Sigmoid colon (tissue), 7 donors: ENCODE measurements around the gene SLC17A9. TPM values are rescaled to one million over a fixed set of nuclear protein-coding genes. Genes with fewer than 3 reads are reported as not detected.

ENCODE experiments used
- DNase-seq: peaks from one replicate; pipeline ENCODE4 v3.0.0-alpha.2; 2019
- H3K27ac ChIP-seq, 4 donors: fragments of 200-600 bp; sonication (generic); one replicate each; pipeline ENCODE4 v1.5.1; 2016 to 2019; ENCODE audit warnings: mild to moderate bottlenecking in 1 of 4
- H3K27me3 ChIP-seq, 3 donors: fragments of 200-600 bp; sonication (generic); one replicate each; pipeline ENCODE4 v1.5.1; 2019; ENCODE audit warnings: mild to moderate bottlenecking in 1 of 3
- H3K36me3 ChIP-seq, 4 donors: fragments of 200-600 bp; sonication (generic); one replicate each; pipeline ENCODE4 v1.5.1; 2016 to 2019
- H3K4me1 ChIP-seq, 4 donors: fragments of 200-600 bp; sonication (generic); one replicate each; pipeline ENCODE4 v1.5.1; 2017 to 2019
- H3K4me3 ChIP-seq, 4 donors: fragments of 200-600 bp; sonication (generic); one replicate each; pipeline ENCODE4 v1.5.1; 2017 to 2019; ENCODE audit warnings: mild to moderate bottlenecking in 2 of 4, moderate library complexity in 1 of 4
- H3K9me3 ChIP-seq, 4 donors: fragments of 200-600 bp in 3 of 4; sonication (generic) in 3 of 4; one replicate each; pipeline versions ENCODE4 v1.5.1 to v1.6.1; 2013 to 2019
- CTCF ChIP-seq, 4 experiments: fragments of 450-650 bp in 3 of 4; fragments of 200-600 bp in 1 of 4; IDR thresholded peaks; one replicate each; pipeline ENCODE4 v1.5.1; 2016 to 2019; ENCODE audit warnings: antibody characterized with exemption in 4 of 4, mild to moderate bottlenecking in 3 of 4, moderate library complexity in 2 of 4
- EP300 ChIP-seq, 4 donors: sonication (generic); formaldehyde crosslinking; IDR thresholded peaks; one replicate each; pipeline ENCODE4 v1.6.1; 2017; ENCODE audit warnings: antibody characterized with exemption in 4 of 4
- POLR2A ChIP-seq, 2 donors: fragments of 450-650 bp; IDR thresholded peaks; one replicate each; pipeline ENCODE4 v1.6.1; 2016; ENCODE audit warnings: antibody characterized with exemption in 2 of 2, mild to moderate bottlenecking in 2 of 2, moderate library complexity in 2 of 2
- POLR2AphosphoS5 ChIP-seq, 4 donors: sonication (generic); formaldehyde crosslinking; IDR thresholded peaks; one replicate each; pipeline ENCODE4 v1.6.1; 2017; ENCODE audit warnings: antibody characterized with exemption in 4 of 4
- WGBS, 2 donors: extraction: QIAGEN DNeasy Blood & Tissue Kit; methylation state at CpG; one replicate each; pipeline ENCODE4 v1.1.7; 2013; 5-methylcytosine and 5-hydroxymethylcytosine counted together
- intact Hi-C: fragments of 100-400 bp; cut with DNase I; formaldehyde crosslinking; loops from one replicate; pipeline ENCODE4 v1.15.1; 2023
- polyA plus RNA-seq, 3 donors: library from polyadenylated mRNA; stranded (reverse); fragments of 200-250 nt; gene quantifications; one replicate each; pipeline ENCODE4 v1.2.3, GENCODE V29; 2013
- total RNA-seq, 4 donors: library from RNA; depleted of rRNA; stranded (reverse); fragments of >200 nt; gene quantifications; one replicate each; pipeline ENCODE4 v1.1.0, GENCODE V29; 2016
- donor health status: healthy with polysubstance abuse.
- donor health status: Bipolar disorder and iron deficiency.
- donor health status: healthy.

SLC17A9 gene
- total and polyA plus RNA-seq, 7 donors: 0.60 to 15.4 (median 2.9) TPM

DNA sequence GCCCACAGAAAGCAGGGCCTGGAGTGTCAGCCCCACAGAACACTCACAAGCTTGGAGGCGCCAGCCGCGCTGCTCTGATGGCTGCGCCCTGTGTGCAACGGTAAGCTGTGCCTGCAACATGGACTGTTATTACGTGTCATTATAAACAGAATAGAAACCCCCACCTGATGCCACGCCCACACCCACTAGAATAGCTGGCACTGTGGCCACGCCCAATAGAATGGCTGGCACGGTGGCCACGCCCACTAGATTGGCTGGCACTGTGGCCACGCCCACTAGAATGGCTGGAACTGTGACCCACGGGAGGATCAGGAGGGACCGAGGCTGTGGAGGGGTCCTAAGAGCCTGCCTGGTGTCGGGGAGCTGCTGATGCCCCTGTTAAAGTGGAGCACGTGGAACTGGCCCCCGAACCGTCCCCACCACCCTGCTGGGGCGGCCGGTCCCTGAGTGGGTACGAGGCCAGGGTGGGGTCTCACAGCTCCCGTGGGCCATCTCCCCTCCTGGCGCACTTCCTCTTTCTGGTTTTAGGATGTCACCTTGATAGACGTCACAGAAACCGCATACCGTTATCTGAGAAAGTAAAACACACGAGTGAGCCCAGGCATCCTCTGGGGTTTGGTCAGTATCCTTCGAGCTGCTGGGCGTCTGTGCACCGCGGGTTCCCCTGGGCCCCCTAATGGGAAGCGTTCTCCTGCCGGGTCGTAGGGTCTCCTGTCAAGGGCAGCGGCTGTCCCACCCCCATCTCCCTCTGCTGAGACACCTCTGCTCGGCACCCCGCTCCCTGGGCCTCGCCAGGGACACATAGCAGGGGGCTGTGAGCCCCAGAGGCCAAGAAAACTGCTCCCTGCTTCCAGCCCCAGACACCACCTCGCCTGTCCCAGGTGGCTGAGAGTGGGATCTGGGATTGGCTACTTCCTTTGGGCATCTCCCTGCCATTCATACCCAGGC, 25.4 kb downstream of the SLC17A9 start:
- Histone ChIP-seq H3K27ac (no peak overlapping the region), H3K9me3 (no peaks in the 10 kb centered on the region), H3K4me3 (no peak overlapping the region), H3K36me3 (no peaks in the 10 kb centered on the region), H3K27me3 (peaks cover 37 to 100% (median 92%) of the 10 kb centered on the region in 3 donors), H3K4me1 (peaks cover 0 to 11% (median 4%) of the 10 kb centered on the region in 4 donors)
- DNase-seq: no peak
- TF ChIP-seq POLR2AphosphoS5 (IDR thresholded peaks at IDR 0.05) (no peak), EP300 (IDR thresholded peaks at IDR 0.05) (no peak), POLR2A (IDR thresholded peaks at IDR 0.05) (no peak), CTCF (IDR thresholded peaks at IDR 0.05) (no peak)
- intact Hi-C loops: no loop called here
- 41 to 47% methylated on average over 38 of the region's 38 CpGs for WGBS, 2 donors

GRCh38 chr20:62978561-62978943, 26.0 kb downstream of the SLC17A9 start:
- Histone ChIP-seq H3K4me3 (no peak overlapping the region), H3K27me3 (peaks cover 30 to 100% (median 90%) of the 10 kb centered on the region in 3 donors), H3K9me3 (no peaks in the 10 kb centered on the region), H3K4me1 (peaks cover 0 to 5% (median 0%) of the 10 kb centered on the region in 4 donors), H3K27ac (no peak overlapping the region), H3K36me3 (no peaks in the 10 kb centered on the region)
- TF ChIP-seq EP300 (IDR thresholded peaks at IDR 0.05) (no peak), POLR2AphosphoS5 (IDR thresholded peaks at IDR 0.05) (no peak), CTCF (IDR thresholded peaks at IDR 0.05) (no peak), POLR2A (IDR thresholded peaks at IDR 0.05) (no peak)
- intact Hi-C loops: no loop called here
- no peak for DNase-seq
- WGBS, 2 donors: 44 to 64% methylated on average over 13 of the region's 13 CpGs

GRCh38 chr20:62979310-62979709, 26.8 kb downstream of the SLC17A9 start:
- no peak for DNase-seq
- no peak overlapping the region for H3K27ac ChIP-seq
- TF ChIP-seq EP300 (IDR thresholded peaks at IDR 0.05) (no peak), POLR2A (IDR thresholded peaks at IDR 0.05) (no peak), CTCF (IDR thresholded peaks at IDR 0.05) (no peak), POLR2AphosphoS5 (IDR thresholded peaks at IDR 0.05) (no peak)
- H3K9me3 ChIP-seq: no peaks in the 10 kb centered on the region
- H3K27me3 ChIP-seq: peaks cover 26 to 95% (median 82%) of the 10 kb centered on the region in 3 donors
- no peaks in the 10 kb centered on the region for H3K36me3 ChIP-seq
- intact Hi-C loops: no loop called here
- H3K4me1 ChIP-seq: peaks cover 0 to 5% (median 0%) of the 10 kb centered on the region in 4 donors
- 79% methylated on average over 14 of the region's 14 CpGs for WGBS, 2 donors
- no peak overlapping the region for H3K4me3 ChIP-seq

DNA sequence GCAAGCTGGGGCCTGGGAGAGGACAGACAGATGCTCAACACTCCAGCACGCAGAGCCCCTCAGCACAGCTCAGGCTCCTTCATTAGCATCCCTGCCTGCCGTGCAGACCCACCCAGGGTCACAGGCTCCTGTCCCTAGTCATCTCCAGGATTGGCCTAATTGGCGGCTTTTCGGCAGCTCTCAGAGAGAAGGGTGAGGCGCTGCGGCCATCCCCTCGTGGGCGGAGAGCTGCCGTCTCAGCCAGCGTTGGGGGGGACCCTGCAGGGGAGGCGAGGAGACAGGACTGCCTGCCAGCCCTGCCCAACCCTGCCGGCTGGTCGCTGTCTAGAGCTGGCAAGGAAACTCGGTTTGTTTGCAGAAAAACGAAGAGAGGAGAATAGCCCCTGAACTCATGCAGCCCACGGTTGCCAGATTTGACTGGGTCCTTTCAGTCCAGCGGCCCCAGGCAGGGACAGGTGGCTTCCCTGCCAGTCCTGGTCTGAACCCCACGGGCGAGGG, 27.4 kb downstream of the SLC17A9 start:
- intact Hi-C loops: no loop called here
- H3K4me1 ChIP-seq: peaks cover 0 to 5% (median 0%) of the 10 kb centered on the region in 4 donors
- peaks cover 20 to 95% (median 76%) of the 10 kb centered on the region in 3 donors for H3K27me3 ChIP-seq
- no peaks in the 10 kb centered on the region for H3K36me3 ChIP-seq
- H3K9me3 ChIP-seq: no peaks in the 10 kb centered on the region
- no peak for TF ChIP-seq POLR2A (IDR thresholded peaks at IDR 0.05)
- no peak for TF ChIP-seq CTCF (IDR thresholded peaks at IDR 0.05)
- no peak for TF ChIP-seq POLR2AphosphoS5 (IDR thresholded peaks at IDR 0.05)
- no peak for TF ChIP-seq EP300 (IDR thresholded peaks at IDR 0.05)
- no peak overlapping the region for H3K4me3 ChIP-seq
- WGBS, 2 donors: 12% methylated on average over 19 of the region's 19 CpGs
- DNase-seq: no peak
- no peak overlapping the region for H3K27ac ChIP-seq
